NCI-H146 treated with DMSO at 0.1 percent for 48 hours (cell line): ENCODE results near the gene PYCR2.

ENCODE experiments used
- DNase-seq: peaks from one replicate; lab custom pipeline; 2025; ENCODE audit not compliant: unreplicated experiment; lab: John Stamatoyannopoulos, UW

Gene PYCR2

GRCh38 chr1:225879521-225880221 lies 44.4 kb downstream of the PYCR2 start:
- DNase-seq = no peak

GRCh38 chr1:225878282-225878681 lies 45.8 kb downstream of the PYCR2 start:
- no peak for DNase-seq

GRCh38 chr1:225877580-225877979 lies 46.5 kb downstream of the PYCR2 start:
- no peak for DNase-seq

GRCh38 chr1:225876900-225877510 lies 47.0 kb downstream of the PYCR2 start:
- no peak for DNase-seq

- DNase-seq = no peak
These were observed 48.8 kb downstream of the PYCR2 start for GRCh38 chr1:225875044-225875815.

- DNase-seq = no peak
These were observed 49.6 kb downstream of the PYCR2 start for GRCh38 chr1:225874431-225874830.

GRCh38 chr1:225873281-225873850 lies 50.7 kb downstream of the PYCR2 start:
- no peak for DNase-seq

GRCh38 chr1:225872075-225872430 lies 52.0 kb downstream of the PYCR2 start:
- DNase-seq = no peak

GRCh38 chr1:225871359-225872074 lies 52.5 kb downstream of the PYCR2 start:
- peak; percentile 62 for DNase-seq

GRCh38 chr1:225870911-225871310 lies 53.1 kb downstream of the PYCR2 start:
- DNase-seq = peak; percentile 46
